Measurements from ENCODE around the gene GHR. TPM values are rescaled to one million over a fixed set of nuclear protein-coding genes. Genes with fewer than 3 reads are reported as not detected.

The GHR gene
- total RNA-seq, 1 donor: 2.2 TPM

DNA sequence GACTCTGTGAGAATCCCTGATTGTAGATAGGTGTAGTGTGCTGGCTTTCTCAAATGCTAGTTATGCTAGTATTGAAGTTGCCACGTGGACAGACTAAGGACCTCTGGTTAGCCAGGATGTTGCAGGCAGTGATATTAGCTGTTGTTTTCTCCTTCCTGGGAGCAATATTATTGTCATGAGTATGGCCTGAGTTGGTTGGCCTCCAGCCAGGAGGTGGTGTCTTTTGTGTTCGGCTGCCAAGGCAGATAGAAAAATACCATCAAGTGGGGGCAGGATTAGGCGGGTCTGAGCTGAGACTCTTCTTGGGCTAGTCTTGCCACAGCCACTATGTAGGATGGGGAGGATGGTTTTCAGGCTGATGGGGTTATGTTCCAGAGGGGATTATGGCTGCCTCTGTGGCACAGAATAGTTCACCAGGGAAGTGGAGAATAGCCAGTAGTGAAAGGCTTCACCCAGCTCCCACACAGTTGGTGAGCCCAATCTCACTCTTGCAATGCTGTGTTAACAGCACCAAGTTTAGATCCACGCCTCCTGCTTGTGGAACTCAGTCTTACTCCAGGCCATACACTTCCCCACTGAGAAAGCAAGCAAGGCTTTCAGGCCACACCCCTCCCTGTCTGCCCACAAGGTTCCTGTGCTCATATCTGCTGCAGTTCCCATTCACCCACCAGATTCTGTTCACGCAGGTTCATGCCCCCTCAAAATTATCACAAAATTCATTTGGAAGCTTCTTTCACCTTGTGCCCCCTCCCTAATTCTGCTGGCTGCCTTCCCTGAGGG lies 31.2 kb downstream of the GHR start:
- DNase-seq (ENCODE audit: low read depth): no peak
- TF ChIP-seq, protein P1, sequence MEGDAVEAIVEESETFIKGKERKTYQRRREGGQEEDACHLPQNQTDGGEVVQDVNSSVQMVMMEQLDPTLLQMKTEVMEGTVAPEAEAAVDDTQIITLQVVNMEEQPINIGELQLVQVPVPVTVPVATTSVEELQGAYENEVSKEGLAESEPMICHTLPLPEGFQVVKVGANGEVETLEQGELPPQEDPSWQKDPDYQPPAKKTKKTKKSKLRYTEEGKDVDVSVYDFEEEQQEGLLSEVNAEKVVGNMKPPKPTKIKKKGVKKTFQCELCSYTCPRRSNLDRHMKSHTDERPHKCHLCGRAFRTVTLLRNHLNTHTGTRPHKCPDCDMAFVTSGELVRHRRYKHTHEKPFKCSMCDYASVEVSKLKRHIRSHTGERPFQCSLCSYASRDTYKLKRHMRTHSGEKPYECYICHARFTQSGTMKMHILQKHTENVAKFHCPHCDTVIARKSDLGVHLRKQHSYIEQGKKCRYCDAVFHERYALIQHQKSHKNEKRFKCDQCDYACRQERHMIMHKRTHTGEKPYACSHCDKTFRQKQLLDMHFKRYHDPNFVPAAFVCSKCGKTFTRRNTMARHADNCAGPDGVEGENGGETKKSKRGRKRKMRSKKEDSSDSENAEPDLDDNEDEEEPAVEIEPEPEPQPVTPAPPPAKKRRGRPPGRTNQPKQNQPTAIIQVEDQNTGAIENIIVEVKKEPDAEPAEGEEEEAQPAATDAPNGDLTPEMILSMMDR (IDR thresholded peaks at IDR 0.05; ENCODE audit: insufficient read depth, low read depth, low read length): no peak
- H3K4me3 ChIP-seq (ENCODE audit: low read depth, low read length): no peak overlapping the region

DNA sequence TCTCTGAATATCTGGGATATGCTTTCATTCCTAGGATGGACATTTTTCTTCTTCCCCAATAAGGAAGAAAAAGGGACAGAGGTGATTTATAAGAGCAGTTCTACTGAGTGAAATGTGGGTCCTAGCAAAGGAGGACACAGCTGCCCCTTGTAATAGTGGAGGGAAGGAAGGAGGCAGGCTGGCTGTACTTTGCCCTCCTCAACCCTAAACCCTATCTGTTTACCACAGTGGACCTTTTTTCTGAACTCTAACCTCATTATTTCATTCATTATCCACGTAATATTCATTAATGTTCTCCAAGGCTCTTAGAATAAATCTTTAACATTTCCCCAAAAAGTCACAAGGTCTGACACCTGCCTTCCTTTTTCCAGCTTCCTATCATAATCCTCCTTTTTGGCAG lies 37.8 kb downstream of the GHR start:
- no peak overlapping the region for H3K4me3 ChIP-seq (ENCODE audit: low read depth, low read length)
- no peak for DNase-seq (ENCODE audit: low read depth)
- TF ChIP-seq, protein P1 (IDR thresholded peaks at IDR 0.05; ENCODE audit: insufficient read depth, low read depth, low read length): no peak

DNA sequence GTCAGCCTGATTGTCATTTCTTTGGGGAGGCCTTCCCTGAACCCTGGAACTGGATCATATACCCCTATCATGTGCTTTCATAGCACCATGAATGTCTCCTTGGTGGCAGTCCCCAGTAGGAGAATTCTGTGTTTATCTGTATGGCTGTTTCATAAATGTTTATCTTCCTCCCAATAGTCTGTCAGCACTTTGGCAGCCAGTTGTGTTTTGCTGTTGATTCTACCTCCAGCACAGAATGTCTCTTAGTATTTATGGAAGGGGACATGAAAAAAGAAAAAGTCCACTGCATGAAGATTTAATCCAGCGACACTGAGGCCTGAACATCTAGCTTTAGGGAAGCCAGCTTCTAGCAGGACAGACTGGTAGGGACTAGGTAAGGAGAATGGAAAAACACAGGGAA lies 38.3 kb downstream of the GHR start:
- DNase-seq (ENCODE audit: low read depth): no peak
- H3K4me3 ChIP-seq (ENCODE audit: low read depth, low read length): no peak overlapping the region
- TF ChIP-seq, protein P1 (IDR thresholded peaks at IDR 0.05; ENCODE audit: insufficient read depth, low read depth, low read length): no peak

DNA sequence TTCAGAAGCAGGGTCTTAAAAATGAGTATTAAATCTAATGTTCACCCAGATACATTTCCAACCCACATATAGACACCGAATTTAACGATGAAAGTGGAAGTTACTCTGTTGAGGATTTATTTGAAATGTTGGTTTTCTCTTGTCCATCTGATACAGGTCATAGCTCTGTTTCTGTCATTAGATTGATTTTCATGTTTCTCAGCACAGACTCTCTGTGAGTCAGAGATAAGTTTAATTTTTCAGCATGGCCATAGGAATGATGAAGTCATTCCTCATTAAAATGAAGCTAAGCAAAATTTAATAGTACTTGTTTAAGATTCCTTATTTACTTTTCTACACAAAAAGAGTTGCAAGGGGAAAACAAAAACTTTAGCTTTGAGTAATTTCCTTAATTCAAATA lies 38.8 kb downstream of the GHR start:
- no peak overlapping the region for H3K4me3 ChIP-seq (ENCODE audit: low read depth, low read length)
- TF ChIP-seq, protein P1 (IDR thresholded peaks at IDR 0.05; ENCODE audit: insufficient read depth, low read depth, low read length): no peak
- no peak for DNase-seq (ENCODE audit: low read depth)

DNA sequence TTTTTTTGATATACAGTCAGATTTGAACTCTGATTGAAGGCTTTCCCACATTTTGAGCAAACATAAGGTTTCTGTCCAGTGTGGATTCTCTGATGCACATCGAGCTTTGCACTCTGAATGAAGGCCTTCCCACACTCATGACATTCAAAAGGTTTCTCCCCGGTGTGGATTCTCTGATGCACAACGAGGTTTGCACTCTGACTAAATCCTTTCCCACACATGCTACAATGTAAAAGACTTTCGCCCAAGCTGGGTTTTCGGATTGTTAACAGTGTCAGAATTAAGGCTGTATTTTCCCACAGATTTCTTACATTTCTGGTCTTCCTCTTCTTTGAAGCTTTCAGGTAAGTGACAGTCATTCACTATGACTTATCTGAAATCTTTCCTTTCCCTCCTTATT lies 44.3 kb downstream of the GHR start:
- H3K4me3 ChIP-seq (ENCODE audit: low read depth, low read length): no peak overlapping the region
- TF ChIP-seq, protein P1 (IDR thresholded peaks at IDR 0.05; ENCODE audit: insufficient read depth, low read depth, low read length): no peak
- no peak for DNase-seq (ENCODE audit: low read depth)

DNA sequence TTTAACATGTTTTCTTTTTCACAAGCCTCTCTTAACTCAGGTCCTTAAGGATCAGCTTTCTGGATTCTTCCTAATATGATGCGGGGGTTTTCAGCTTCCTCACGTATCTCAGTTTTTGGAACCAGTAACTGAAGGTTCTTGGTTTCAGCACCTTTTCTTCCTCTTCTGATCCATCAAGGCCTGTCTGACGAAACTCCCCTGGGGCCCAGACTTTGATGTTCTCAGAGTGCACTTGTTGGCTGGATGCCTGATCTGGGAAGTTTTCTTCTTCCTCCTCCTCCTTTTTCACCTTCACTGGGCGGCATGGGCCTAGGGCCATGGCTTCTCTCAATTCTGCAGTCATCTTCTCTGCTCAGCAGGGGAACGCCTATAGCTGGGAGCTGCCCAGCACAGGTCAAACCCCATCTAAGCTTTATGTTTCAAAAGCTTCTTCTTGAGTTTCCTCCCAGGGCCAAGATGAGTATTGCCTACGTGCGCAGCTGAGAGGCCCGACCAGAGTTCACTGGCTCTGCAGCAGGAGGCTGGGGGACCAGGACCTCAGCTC lies 44.8 kb downstream of the GHR start:
- TF ChIP-seq, protein P1 (IDR thresholded peaks at IDR 0.05; ENCODE audit: insufficient read depth, low read depth, low read length): no peak
- no peak overlapping the region for H3K4me3 ChIP-seq (ENCODE audit: low read depth, low read length)
- DNase-seq (ENCODE audit: low read depth): no peak
